ENCODE data around the gene MIPOL1.

The MIPOL1 gene

DNA sequence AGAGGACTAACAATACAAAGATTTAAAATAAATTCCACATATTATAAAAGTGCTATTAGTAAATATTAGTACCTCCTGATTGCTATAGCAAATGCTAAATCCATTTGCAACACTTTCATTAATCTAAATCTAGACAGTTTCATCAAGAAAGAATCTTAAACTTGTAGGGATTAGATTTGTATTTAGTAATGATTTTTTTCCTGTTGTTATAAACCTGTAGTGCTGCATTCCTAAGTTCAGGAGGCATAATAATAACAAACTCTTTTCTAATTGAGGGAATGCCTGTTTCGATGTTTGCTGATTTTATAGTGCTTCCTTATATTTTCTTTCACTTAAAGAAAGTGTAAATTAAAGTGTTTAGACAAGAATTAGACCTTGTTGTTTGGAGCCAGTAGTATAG lies 231.2 kb downstream of the MIPOL1 start:
- Histone ChIP-seq H3K23ac (ENCODE audit: low read length) (no peak overlapping the region), H3K4me3 (ENCODE audit: low read length) (no peak overlapping the region), H3K79me1 (ENCODE audit: low read length) (no peaks in the 10 kb centered on the region), H3K4me2 (ENCODE audit: low read length) (no peak overlapping the region), H3K56ac (ENCODE audit: low read length) (no peak overlapping the region), H2BK15ac (replicated peaks; ENCODE audit: low read depth) (no peak overlapping the region), H2AK5ac (ENCODE audit: low read length) (no peak overlapping the region), H3K4ac (ENCODE audit: low read depth, low read length) (no peak overlapping the region), H2BK5ac (ENCODE audit: low read length) (no peak overlapping the region), H3K4me1 (ENCODE audit: control insufficient read depth, low read depth, low read length) (no peaks in the 10 kb centered on the region), H3K36me3 (ENCODE audit: control insufficient read depth, insufficient read depth, low read length) (no peaks in the 10 kb centered on the region), H3K27me3 (ENCODE audit: insufficient read depth, low read length, poor library complexity) (no peaks in the 10 kb centered on the region), H3K79me2 (ENCODE audit: control insufficient read depth, insufficient read depth, low read length) (no peaks in the 10 kb centered on the region), H3K9ac (ENCODE audit: low read length) (no peak overlapping the region), H3K27ac (ENCODE audit: low read depth, low read length) (no peak overlapping the region), H2BK120ac (ENCODE audit: low read depth, low read length) (no peak overlapping the region), H4K5ac (ENCODE audit: low read length) (no peak overlapping the region), H4K8ac (ENCODE audit: low read depth, low read length) (no peak overlapping the region), H3K18ac (ENCODE audit: low read length) (no peak overlapping the region)
- no CpG with 5 or more reads among the region's 1 CpG for WGBS (ENCODE audit: extremely low coverage, insufficient coverage, low lambda C conversion rate)
- no peak for DNase-seq

DNA sequence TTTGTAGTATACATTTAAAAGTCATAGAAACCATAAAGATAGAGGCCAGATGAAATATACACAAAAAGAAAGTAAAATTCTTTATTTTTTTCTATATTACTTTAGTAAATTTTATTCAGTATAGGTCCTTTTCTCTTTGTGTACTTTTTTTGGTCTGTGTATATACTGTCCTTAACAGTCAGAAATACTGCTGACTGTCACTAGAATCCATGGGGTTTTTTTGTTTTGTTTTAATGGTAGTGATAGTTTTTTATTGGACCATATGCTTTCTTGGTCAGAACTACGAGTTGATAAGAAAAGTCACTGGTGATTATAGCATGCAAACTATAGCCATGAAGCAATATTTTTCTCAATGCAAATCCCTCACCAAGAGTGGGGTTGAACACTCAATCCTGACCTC lies 231.9 kb downstream of the MIPOL1 start:
- WGBS (ENCODE audit: extremely low coverage, insufficient coverage, low lambda C conversion rate), result no CpG with 5 or more reads among the region's 1 CpG
- H3K27me3 ChIP-seq (ENCODE audit: insufficient read depth, low read length, poor library complexity), result no peaks in the 10 kb centered on the region
- no peak overlapping the region for H3K27ac ChIP-seq (ENCODE audit: low read depth, low read length)
- no peak overlapping the region for H3K4me2 ChIP-seq (ENCODE audit: low read length)
- H2BK5ac ChIP-seq (ENCODE audit: low read length), result no peak overlapping the region
- H3K18ac ChIP-seq (ENCODE audit: low read length), result no peak overlapping the region
- no peak overlapping the region for H3K9ac ChIP-seq (ENCODE audit: low read length)
- no peaks in the 10 kb centered on the region for H3K79me1 ChIP-seq (ENCODE audit: low read length)
- H4K8ac ChIP-seq (ENCODE audit: low read depth, low read length), result no peak overlapping the region
- H2BK15ac ChIP-seq (replicated peaks; ENCODE audit: low read depth), result no peak overlapping the region
- no peak for DNase-seq
- H3K79me2 ChIP-seq (ENCODE audit: control insufficient read depth, insufficient read depth, low read length), result no peaks in the 10 kb centered on the region
- H3K4ac ChIP-seq (ENCODE audit: low read depth, low read length), result no peak overlapping the region
- no peak overlapping the region for H3K56ac ChIP-seq (ENCODE audit: low read length)
- no peak overlapping the region for H3K4me3 ChIP-seq (ENCODE audit: low read length)
- no peak overlapping the region for H2BK120ac ChIP-seq (ENCODE audit: low read depth, low read length)
- H2AK5ac ChIP-seq (ENCODE audit: low read length), result no peak overlapping the region
- H3K23ac ChIP-seq (ENCODE audit: low read length), result no peak overlapping the region
- H3K36me3 ChIP-seq (ENCODE audit: control insufficient read depth, insufficient read depth, low read length), result no peaks in the 10 kb centered on the region
- H3K4me1 ChIP-seq (ENCODE audit: control insufficient read depth, low read depth, low read length), result no peaks in the 10 kb centered on the region
- no peak overlapping the region for H4K5ac ChIP-seq (ENCODE audit: low read length)

DNA sequence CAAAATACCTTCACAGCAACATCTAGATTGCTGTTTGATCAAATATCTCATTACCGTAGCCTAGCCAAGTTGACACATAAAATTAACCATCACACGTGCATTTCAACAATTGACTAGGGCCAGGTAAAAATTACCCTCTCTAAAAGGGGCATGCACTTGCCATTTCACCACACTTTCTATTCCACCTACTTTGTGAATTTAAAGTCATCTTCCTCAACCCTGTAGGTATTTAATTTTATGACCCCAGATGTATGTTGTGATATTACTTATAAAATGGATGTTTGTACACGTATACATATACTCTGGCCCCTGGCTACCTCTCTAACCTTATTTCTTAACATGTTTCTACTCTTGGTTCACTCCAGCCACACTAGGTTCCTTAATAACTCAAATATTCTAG lies 237.1 kb downstream of the MIPOL1 start:
- Histone ChIP-seq H2BK120ac (ENCODE audit: low read depth, low read length) (no peak overlapping the region), H3K18ac (ENCODE audit: low read length) (no peak overlapping the region), H3K4me2 (ENCODE audit: low read length) (no peak overlapping the region), H3K56ac (ENCODE audit: low read length) (no peak overlapping the region), H3K4me3 (ENCODE audit: low read length) (no peak overlapping the region), H3K27ac (ENCODE audit: low read depth, low read length) (no peak overlapping the region), H3K23ac (ENCODE audit: low read length) (no peak overlapping the region), H3K4ac (ENCODE audit: low read depth, low read length) (no peak overlapping the region), H3K79me2 (ENCODE audit: control insufficient read depth, insufficient read depth, low read length) (no peaks in the 10 kb centered on the region), H4K5ac (ENCODE audit: low read length) (no peak overlapping the region), H3K9ac (ENCODE audit: low read length) (no peak overlapping the region), H2AK5ac (ENCODE audit: low read length) (no peak overlapping the region), H3K27me3 (ENCODE audit: insufficient read depth, low read length, poor library complexity) (no peaks in the 10 kb centered on the region), H3K79me1 (ENCODE audit: low read length) (no peaks in the 10 kb centered on the region), H3K36me3 (ENCODE audit: control insufficient read depth, insufficient read depth, low read length) (no peaks in the 10 kb centered on the region), H4K8ac (ENCODE audit: low read depth, low read length) (no peak overlapping the region), H3K4me1 (ENCODE audit: control insufficient read depth, low read depth, low read length) (no peaks in the 10 kb centered on the region), H2BK5ac (ENCODE audit: low read length) (no peak overlapping the region), H2BK15ac (replicated peaks; ENCODE audit: low read depth) (no peak overlapping the region)
- WGBS (ENCODE audit: extremely low coverage, insufficient coverage, low lambda C conversion rate), result no CpG with 5 or more reads among the region's 3 CpGs
- DNase-seq, result no peak

DNA sequence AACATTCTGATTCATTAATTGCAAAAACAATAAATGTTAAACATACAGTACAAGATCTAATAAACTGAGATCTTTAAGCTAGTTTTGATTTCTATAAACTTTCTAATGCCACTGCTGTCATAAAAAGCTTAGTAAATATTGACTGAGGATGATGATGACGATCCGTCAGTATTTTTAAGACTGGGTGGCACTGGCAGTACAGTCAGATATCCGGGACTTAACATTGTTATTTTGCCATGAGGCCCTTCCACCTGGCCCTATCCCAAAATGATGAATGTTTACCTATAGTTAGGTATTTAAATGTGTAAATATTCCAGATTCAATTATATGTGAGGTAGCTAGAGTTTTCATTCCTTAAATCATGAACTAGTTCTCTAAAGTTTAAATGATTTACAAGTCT lies 238.8 kb downstream of the MIPOL1 start:
- no peak overlapping the region for H4K5ac ChIP-seq (ENCODE audit: low read length)
- H3K79me1 ChIP-seq (ENCODE audit: low read length), result no peaks in the 10 kb centered on the region
- no peak overlapping the region for H3K27ac ChIP-seq (ENCODE audit: low read depth, low read length)
- H2BK5ac ChIP-seq (ENCODE audit: low read length), result no peak overlapping the region
- H3K4ac ChIP-seq (ENCODE audit: low read depth, low read length), result no peak overlapping the region
- no peak overlapping the region for H3K56ac ChIP-seq (ENCODE audit: low read length)
- WGBS (ENCODE audit: extremely low coverage, insufficient coverage, low lambda C conversion rate), result no CpG with 5 or more reads among the region's 3 CpGs
- H2AK5ac ChIP-seq (ENCODE audit: low read length), result no peak overlapping the region
- no peak overlapping the region for H2BK120ac ChIP-seq (ENCODE audit: low read depth, low read length)
- no peaks in the 10 kb centered on the region for H3K4me1 ChIP-seq (ENCODE audit: control insufficient read depth, low read depth, low read length)
- H3K9ac ChIP-seq (ENCODE audit: low read length), result no peak overlapping the region
- no peak overlapping the region for H4K8ac ChIP-seq (ENCODE audit: low read depth, low read length)
- no peak overlapping the region for H2BK15ac ChIP-seq (replicated peaks; ENCODE audit: low read depth)
- no peaks in the 10 kb centered on the region for H3K27me3 ChIP-seq (ENCODE audit: insufficient read depth, low read length, poor library complexity)
- no peak overlapping the region for H3K4me2 ChIP-seq (ENCODE audit: low read length)
- no peak overlapping the region for H3K4me3 ChIP-seq (ENCODE audit: low read length)
- no peak overlapping the region for H3K23ac ChIP-seq (ENCODE audit: low read length)
- no peaks in the 10 kb centered on the region for H3K79me2 ChIP-seq (ENCODE audit: control insufficient read depth, insufficient read depth, low read length)
- no peak for DNase-seq
- no peak overlapping the region for H3K18ac ChIP-seq (ENCODE audit: low read length)
- no peaks in the 10 kb centered on the region for H3K36me3 ChIP-seq (ENCODE audit: control insufficient read depth, insufficient read depth, low read length)

DNA sequence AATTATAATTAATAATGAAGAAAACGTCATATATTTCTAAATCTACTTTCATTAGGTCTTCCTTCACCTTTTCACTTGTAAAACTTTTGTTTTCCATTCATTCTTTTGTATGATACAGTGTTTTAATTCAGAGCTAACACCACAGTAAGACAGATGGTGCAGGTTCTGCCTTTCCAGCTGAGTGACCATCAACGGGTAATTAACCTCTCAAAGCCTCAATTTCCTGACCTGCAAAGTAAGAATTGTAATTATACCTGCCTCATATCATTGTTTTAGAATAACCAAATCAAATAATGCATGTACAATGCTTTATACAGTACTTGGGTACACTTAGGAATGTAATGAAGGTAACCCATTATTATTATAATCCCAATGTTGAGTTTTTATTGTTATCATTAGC lies 239.8 kb downstream of the MIPOL1 start:
- H3K9ac ChIP-seq (ENCODE audit: low read length), result no peak overlapping the region
- H2BK15ac ChIP-seq (replicated peaks; ENCODE audit: low read depth), result no peak overlapping the region
- no peaks in the 10 kb centered on the region for H3K4me1 ChIP-seq (ENCODE audit: control insufficient read depth, low read depth, low read length)
- H3K27ac ChIP-seq (ENCODE audit: low read depth, low read length), result no peak overlapping the region
- no peak overlapping the region for H3K4ac ChIP-seq (ENCODE audit: low read depth, low read length)
- H4K8ac ChIP-seq (ENCODE audit: low read depth, low read length), result no peak overlapping the region
- H3K4me2 ChIP-seq (ENCODE audit: low read length), result no peak overlapping the region
- H4K5ac ChIP-seq (ENCODE audit: low read length), result no peak overlapping the region
- H3K18ac ChIP-seq (ENCODE audit: low read length), result no peak overlapping the region
- no peaks in the 10 kb centered on the region for H3K36me3 ChIP-seq (ENCODE audit: control insufficient read depth, insufficient read depth, low read length)
- H2BK120ac ChIP-seq (ENCODE audit: low read depth, low read length), result no peak overlapping the region
- no peaks in the 10 kb centered on the region for H3K27me3 ChIP-seq (ENCODE audit: insufficient read depth, low read length, poor library complexity)
- no peak overlapping the region for H3K56ac ChIP-seq (ENCODE audit: low read length)
- H3K23ac ChIP-seq (ENCODE audit: low read length), result no peak overlapping the region
- H3K79me2 ChIP-seq (ENCODE audit: control insufficient read depth, insufficient read depth, low read length), result no peaks in the 10 kb centered on the region
- H2BK5ac ChIP-seq (ENCODE audit: low read length), result no peak overlapping the region
- no peaks in the 10 kb centered on the region for H3K79me1 ChIP-seq (ENCODE audit: low read length)
- DNase-seq, result no peak
- H3K4me3 ChIP-seq (ENCODE audit: low read length), result no peak overlapping the region
- H2AK5ac ChIP-seq (ENCODE audit: low read length), result no peak overlapping the region
- WGBS (ENCODE audit: extremely low coverage, insufficient coverage, low lambda C conversion rate), result no CpG with 5 or more reads among the region's 2 CpGs

DNA sequence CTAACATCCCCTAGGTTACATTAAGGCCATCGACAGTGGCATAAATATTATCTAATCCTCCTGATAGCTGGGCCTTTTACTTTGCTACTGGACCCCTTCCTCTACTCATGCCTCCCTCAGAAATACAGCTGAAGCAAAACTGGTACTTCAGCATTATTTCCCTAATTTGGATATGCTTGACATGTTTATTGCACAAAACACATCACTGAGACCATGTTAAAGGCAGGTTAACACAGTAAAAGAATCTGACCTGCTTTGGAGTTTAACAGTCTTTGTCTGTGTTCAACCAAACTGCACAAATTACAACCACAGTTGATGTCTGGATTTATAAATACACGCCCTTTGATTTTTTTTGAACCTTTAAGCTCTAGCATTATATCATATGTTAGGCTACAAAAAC lies 240.7 kb downstream of the MIPOL1 start:
- H3K27me3 ChIP-seq (ENCODE audit: insufficient read depth, low read length, poor library complexity), result no peaks in the 10 kb centered on the region
- no peaks in the 10 kb centered on the region for H3K79me1 ChIP-seq (ENCODE audit: low read length)
- no peak overlapping the region for H4K8ac ChIP-seq (ENCODE audit: low read depth, low read length)
- DNase-seq, result no peak
- no peak overlapping the region for H4K5ac ChIP-seq (ENCODE audit: low read length)
- no peaks in the 10 kb centered on the region for H3K36me3 ChIP-seq (ENCODE audit: control insufficient read depth, insufficient read depth, low read length)
- no peak overlapping the region for H2BK15ac ChIP-seq (replicated peaks; ENCODE audit: low read depth)
- H3K9ac ChIP-seq (ENCODE audit: low read length), result no peak overlapping the region
- H3K18ac ChIP-seq (ENCODE audit: low read length), result no peak overlapping the region
- H3K56ac ChIP-seq (ENCODE audit: low read length), result no peak overlapping the region
- H3K23ac ChIP-seq (ENCODE audit: low read length), result no peak overlapping the region
- no CpG with 5 or more reads among the region's 2 CpGs for WGBS (ENCODE audit: extremely low coverage, insufficient coverage, low lambda C conversion rate)
- no peak overlapping the region for H2BK120ac ChIP-seq (ENCODE audit: low read depth, low read length)
- no peak overlapping the region for H2BK5ac ChIP-seq (ENCODE audit: low read length)
- no peak overlapping the region for H2AK5ac ChIP-seq (ENCODE audit: low read length)
- no peaks in the 10 kb centered on the region for H3K79me2 ChIP-seq (ENCODE audit: control insufficient read depth, insufficient read depth, low read length)
- no peaks in the 10 kb centered on the region for H3K4me1 ChIP-seq (ENCODE audit: control insufficient read depth, low read depth, low read length)
- no peak overlapping the region for H3K4me3 ChIP-seq (ENCODE audit: low read length)
- no peak overlapping the region for H3K4me2 ChIP-seq (ENCODE audit: low read length)
- H3K27ac ChIP-seq (ENCODE audit: low read depth, low read length), result no peak overlapping the region
- H3K4ac ChIP-seq (ENCODE audit: low read depth, low read length), result no peak overlapping the region

Measured in mesendoderm (in vitro differentiated cells).